ENCODE data around the gene FOXD4L3.
"Not testable (repeated sequence)": the region's sequence is repeated elsewhere in the genome, so short reads cannot be mapped to it uniquely, and the experiment has no call there.

FOXD4L3 gene

GRCh38 chr9:68324518-68324917 lies 21.9 kb downstream of the FOXD4L3 start:
- H3K27me3 ChIP-seq (ENCODE audit: control insufficient read depth in 1 of 2, insufficient read depth in 2 of 2, low read length in 2 of 2); H3K27ac ChIP-seq (ENCODE audit: low read depth, low read length); H3K9ac ChIP-seq (ENCODE audit: low read length); H3K9me3 ChIP-seq (ENCODE audit: low read length); H3K4me1 ChIP-seq (ENCODE audit: insufficient read depth, low read length); H3K4me3 ChIP-seq (ENCODE audit: low read depth in 1 of 2, low read length in 2 of 2); H3K36me3 ChIP-seq (ENCODE audit: insufficient read depth, low read length): not testable (repeated sequence)

GRCh38 chr9:68329106-68329505 lies 26.4 kb downstream of the FOXD4L3 start:
- not testable (repeated sequence) for H3K4me3 ChIP-seq (ENCODE audit: low read depth in 1 of 2, low read length in 2 of 2); H3K9ac ChIP-seq (ENCODE audit: low read length); H3K27ac ChIP-seq (ENCODE audit: low read depth, low read length)

GRCh38 chr9:68330531-68331173 lies 28.0 kb downstream of the FOXD4L3 start:
- not testable (repeated sequence) for H3K27me3 ChIP-seq (ENCODE audit: control insufficient read depth in 1 of 2, insufficient read depth in 2 of 2, low read length in 2 of 2); H3K9me3 ChIP-seq (ENCODE audit: low read length); H3K36me3 ChIP-seq (ENCODE audit: insufficient read depth, low read length); H3K9ac ChIP-seq (ENCODE audit: low read length); H3K4me1 ChIP-seq (ENCODE audit: insufficient read depth, low read length); H3K4me3 ChIP-seq (ENCODE audit: low read depth in 1 of 2, low read length in 2 of 2); H3K27ac ChIP-seq (ENCODE audit: low read depth, low read length)

More at GRCh38 chr9:68329106-68329505, 26.4 kb downstream of the FOXD4L3 start:
- H3K9me3 ChIP-seq (ENCODE audit: low read length); H3K27me3 ChIP-seq (ENCODE audit: control insufficient read depth in 1 of 2, insufficient read depth in 2 of 2, low read length in 2 of 2); H3K4me1 ChIP-seq (ENCODE audit: insufficient read depth, low read length); H3K36me3 ChIP-seq (ENCODE audit: insufficient read depth, low read length): not testable (repeated sequence)

GRCh38 chr9:68332122-68332521 lies 29.5 kb downstream of the FOXD4L3 start:
- H3K36me3 ChIP-seq (ENCODE audit: insufficient read depth, low read length); H3K4me1 ChIP-seq (ENCODE audit: insufficient read depth, low read length); H3K4me3 ChIP-seq (ENCODE audit: low read depth in 1 of 2, low read length in 2 of 2); H3K27ac ChIP-seq (ENCODE audit: low read depth, low read length); H3K9ac ChIP-seq (ENCODE audit: low read length); H3K27me3 ChIP-seq (ENCODE audit: control insufficient read depth in 1 of 2, insufficient read depth in 2 of 2, low read length in 2 of 2); H3K9me3 ChIP-seq (ENCODE audit: low read length): not testable (repeated sequence)

- H3K27ac ChIP-seq (ENCODE audit: low read depth, low read length); H3K9ac ChIP-seq (ENCODE audit: low read length); H3K4me3 ChIP-seq (ENCODE audit: low read depth in 1 of 2, low read length in 2 of 2); H3K4me1 ChIP-seq (ENCODE audit: insufficient read depth, low read length); H3K36me3 ChIP-seq (ENCODE audit: insufficient read depth, low read length); H3K9me3 ChIP-seq (ENCODE audit: low read length); H3K27me3 ChIP-seq (ENCODE audit: control insufficient read depth in 1 of 2, insufficient read depth in 2 of 2, low read length in 2 of 2): not testable (repeated sequence)
Measured at GRCh38 chr9:68335935-68336334, 33.3 kb downstream of the FOXD4L3 start.

- H3K27ac ChIP-seq (ENCODE audit: low read depth, low read length); H3K4me3 ChIP-seq (ENCODE audit: low read depth in 1 of 2, low read length in 2 of 2): not testable (repeated sequence)
Measured at GRCh38 chr9:68336639-68337339, 34.1 kb downstream of the FOXD4L3 start.

GRCh38 chr9:68338000-68338399 lies 35.3 kb downstream of the FOXD4L3 start:
- not testable (repeated sequence) for H3K9ac ChIP-seq (ENCODE audit: low read length); H3K4me3 ChIP-seq (ENCODE audit: low read depth in 1 of 2, low read length in 2 of 2); H3K36me3 ChIP-seq (ENCODE audit: insufficient read depth, low read length); H3K9me3 ChIP-seq (ENCODE audit: low read length); H3K4me1 ChIP-seq (ENCODE audit: insufficient read depth, low read length); H3K27ac ChIP-seq (ENCODE audit: low read depth, low read length); H3K27me3 ChIP-seq (ENCODE audit: control insufficient read depth in 1 of 2, insufficient read depth in 2 of 2, low read length in 2 of 2)

More at GRCh38 chr9:68336639-68337339, 34.1 kb downstream of the FOXD4L3 start:
- not testable (repeated sequence) for H3K9ac ChIP-seq (ENCODE audit: low read length); H3K36me3 ChIP-seq (ENCODE audit: insufficient read depth, low read length); H3K27me3 ChIP-seq (ENCODE audit: control insufficient read depth in 1 of 2, insufficient read depth in 2 of 2, low read length in 2 of 2); H3K9me3 ChIP-seq (ENCODE audit: low read length); H3K4me1 ChIP-seq (ENCODE audit: insufficient read depth, low read length)

GRCh38 chr9:68342265-68343025 lies 39.8 kb downstream of the FOXD4L3 start:
- not testable (repeated sequence) for H3K36me3 ChIP-seq (ENCODE audit: insufficient read depth, low read length); H3K27ac ChIP-seq (ENCODE audit: low read depth, low read length); H3K9me3 ChIP-seq (ENCODE audit: low read length); H3K9ac ChIP-seq (ENCODE audit: low read length); H3K27me3 ChIP-seq (ENCODE audit: control insufficient read depth in 1 of 2, insufficient read depth in 2 of 2, low read length in 2 of 2); H3K4me1 ChIP-seq (ENCODE audit: insufficient read depth, low read length); H3K4me3 ChIP-seq (ENCODE audit: low read depth in 1 of 2, low read length in 2 of 2)

- not testable (repeated sequence) for H3K4me1 ChIP-seq (ENCODE audit: insufficient read depth, low read length); H3K9me3 ChIP-seq (ENCODE audit: low read length); H3K36me3 ChIP-seq (ENCODE audit: insufficient read depth, low read length); H3K9ac ChIP-seq (ENCODE audit: low read length); H3K4me3 ChIP-seq (ENCODE audit: low read depth in 1 of 2, low read length in 2 of 2); H3K27me3 ChIP-seq (ENCODE audit: control insufficient read depth in 1 of 2, insufficient read depth in 2 of 2, low read length in 2 of 2); H3K27ac ChIP-seq (ENCODE audit: low read depth, low read length)
Measured at GRCh38 chr9:68343242-68343641, 40.6 kb downstream of the FOXD4L3 start.

- not testable (repeated sequence) for H3K27ac ChIP-seq (ENCODE audit: low read depth, low read length); H3K4me3 ChIP-seq (ENCODE audit: low read depth in 1 of 2, low read length in 2 of 2); H3K36me3 ChIP-seq (ENCODE audit: insufficient read depth, low read length); H3K4me1 ChIP-seq (ENCODE audit: insufficient read depth, low read length); H3K9me3 ChIP-seq (ENCODE audit: low read length); H3K27me3 ChIP-seq (ENCODE audit: control insufficient read depth in 1 of 2, insufficient read depth in 2 of 2, low read length in 2 of 2); H3K9ac ChIP-seq (ENCODE audit: low read length)
Measured at GRCh38 chr9:68343992-68344391, 41.3 kb downstream of the FOXD4L3 start.

- H3K9me3 ChIP-seq (ENCODE audit: low read length); H3K9ac ChIP-seq (ENCODE audit: low read length); H3K27ac ChIP-seq (ENCODE audit: low read depth, low read length); H3K4me3 ChIP-seq (ENCODE audit: low read depth in 1 of 2, low read length in 2 of 2); H3K36me3 ChIP-seq (ENCODE audit: insufficient read depth, low read length); H3K27me3 ChIP-seq (ENCODE audit: control insufficient read depth in 1 of 2, insufficient read depth in 2 of 2, low read length in 2 of 2); H3K4me1 ChIP-seq (ENCODE audit: insufficient read depth, low read length): not testable (repeated sequence)
Measured at GRCh38 chr9:68351689-68352088, 49.0 kb downstream of the FOXD4L3 start.

All from muscle layer of colon (tissue), 2 donors.